ENCODE measurements around the gene HINFP.
"Not testable (repeated sequence)": the region's sequence is repeated elsewhere in the genome, so short reads cannot be mapped to it uniquely, and the experiment has no call there.

HINFP gene

GRCh38 chr11:119116601-119117000 lies 4.8 kb upstream of the HINFP start:
- no peak for DNase-seq
- Mint-ChIP-seq H3K4me3 (no peak overlapping the region), H3K4me1 (ENCODE audit: low read depth in 2 of 2) (peaks cover 14 to 24% of the 10 kb centered on the region in 2 donors), H3K27ac (peak overlapping the region in 1 of 2 donors; percentile 72), H3K9me3 (no peaks in the 10 kb centered on the region), H3K36me3 (ENCODE audit: insufficient read depth) (peaks cover 25% of the 10 kb centered on the region), H3K27me3 (no peaks in the 10 kb centered on the region)
- ATAC-seq (replicated peaks), result no peak

GRCh38 chr11:119117004-119117706 lies 4.2 kb upstream of the HINFP start:
- H3K27ac Mint-ChIP-seq, result peak overlapping the region in 1 of 2 donors; percentile 72
- no peak for ATAC-seq (replicated peaks)

GRCh38 chr11:119118227-119118626 lies 3.2 kb upstream of the HINFP start:
- ATAC-seq (replicated peaks) (no peak), DNase-seq (no peak)
- Mint-ChIP-seq H3K9me3 (no peaks in the 10 kb centered on the region), H3K27ac (no peak overlapping the region), H3K36me3 (ENCODE audit: insufficient read depth) (peaks cover 25% of the 10 kb centered on the region), H3K4me1 (ENCODE audit: low read depth in 2 of 2) (peaks cover 30 to 36% of the 10 kb centered on the region in 2 donors), H3K27me3 (no peaks in the 10 kb centered on the region), H3K4me3 (no peak overlapping the region)

More at GRCh38 chr11:119117004-119117706, 4.2 kb upstream of the HINFP start:
- peaks cover 25% of the 10 kb centered on the region for H3K36me3 Mint-ChIP-seq (ENCODE audit: insufficient read depth)
- H3K27me3 Mint-ChIP-seq, result no peaks in the 10 kb centered on the region
- no peak for DNase-seq
- H3K4me3 Mint-ChIP-seq, result no peak overlapping the region
- H3K4me1 Mint-ChIP-seq (ENCODE audit: low read depth in 2 of 2), result peaks cover 20 to 28% of the 10 kb centered on the region in 2 donors
- H3K9me3 Mint-ChIP-seq, result no peaks in the 10 kb centered on the region

- no peak for ATAC-seq (replicated peaks)
- Mint-ChIP-seq H3K4me1 (ENCODE audit: low read depth in 2 of 2) (peaks cover 30 to 43% of the 10 kb centered on the region in 2 donors), H3K27ac (no peak overlapping the region), H3K36me3 (ENCODE audit: insufficient read depth) (peaks cover 25% of the 10 kb centered on the region), H3K9me3 (no peaks in the 10 kb centered on the region), H3K4me3 (no peak overlapping the region), H3K27me3 (no peaks in the 10 kb centered on the region)
- DNase-seq, result no peak
Observed at GRCh38 chr11:119118946-119119345, 2.4 kb upstream of the HINFP start.

DNA sequence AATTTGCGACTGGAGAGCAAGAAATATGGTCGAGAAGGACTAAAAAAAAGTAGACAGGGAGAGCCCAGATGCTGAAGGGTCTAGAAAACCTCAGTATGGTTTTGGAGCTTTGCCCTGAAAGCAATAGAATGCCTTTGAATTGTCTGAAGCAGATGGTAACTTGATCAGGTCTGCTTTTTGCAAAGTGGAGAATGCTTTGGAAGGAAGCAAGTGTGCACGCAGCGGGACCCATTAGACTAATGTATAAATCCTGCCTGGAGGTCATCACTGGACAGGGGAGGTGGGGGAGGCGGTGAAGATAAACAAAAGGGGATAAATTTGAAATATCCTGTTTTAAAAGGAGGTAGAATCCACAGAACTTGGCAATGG lies 757 bp upstream of the HINFP start:
- Mint-ChIP-seq H3K27me3 (no peaks in the 10 kb centered on the region), H3K4me3 (peak overlapping the region; percentile 85 to 91), H3K36me3 (ENCODE audit: insufficient read depth) (peaks cover 26% of the 10 kb centered on the region), H3K27ac (peak overlapping the region; percentile 81 to 94), H3K9me3 (no peaks in the 10 kb centered on the region), H3K4me1 (ENCODE audit: low read depth in 2 of 2) (peaks cover 25 to 42% of the 10 kb centered on the region in 2 donors)
- DNase-seq, result no peak
- ATAC-seq (replicated peaks), result no peak

DNA sequence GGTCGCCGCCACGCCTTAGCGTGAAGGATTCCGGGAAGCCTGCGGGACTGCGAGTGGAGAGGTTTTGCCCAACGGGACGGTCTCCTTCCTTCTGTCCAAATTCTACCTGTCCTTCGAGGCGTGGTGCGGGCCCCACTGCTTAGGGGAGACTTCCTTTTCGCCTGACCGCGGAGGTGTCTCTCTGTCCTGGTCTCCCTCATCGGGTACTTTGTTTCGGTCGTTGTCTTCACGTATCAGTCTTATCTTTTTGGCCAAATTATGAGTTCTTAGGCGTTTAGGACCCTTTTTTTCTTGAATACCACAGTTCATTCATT lies 388 bp downstream of the HINFP start:
- Mint-ChIP-seq H3K4me1 (ENCODE audit: low read depth in 2 of 2) (peaks cover 27 to 40% of the 10 kb centered on the region in 2 donors), H3K9me3 (no peaks in the 10 kb centered on the region), H3K4me3 (peak overlapping the region; percentile 85 to 91), H3K27me3 (no peaks in the 10 kb centered on the region), H3K27ac (peak overlapping the region; percentile 81 to 94), H3K36me3 (ENCODE audit: insufficient read depth) (peaks cover 25% of the 10 kb centered on the region)
- ATAC-seq (replicated peaks) (no peak), DNase-seq (no peak)

- no peak overlapping the region for H3K27ac Mint-ChIP-seq
- peaks cover 59% of the 10 kb centered on the region for H3K36me3 Mint-ChIP-seq (ENCODE audit: insufficient read depth)
- no peak overlapping the region for H3K4me3 Mint-ChIP-seq
- ATAC-seq (replicated peaks), result no peak
- no peak for DNase-seq
- peaks cover 22 to 39% of the 10 kb centered on the region in 2 donors for H3K4me1 Mint-ChIP-seq (ENCODE audit: low read depth in 2 of 2)
- H3K9me3 Mint-ChIP-seq, result no peaks in the 10 kb centered on the region
- no peaks in the 10 kb centered on the region for H3K27me3 Mint-ChIP-seq
Observed at GRCh38 chr11:119125821-119126220, 4.4 kb downstream of the HINFP start.

DNA sequence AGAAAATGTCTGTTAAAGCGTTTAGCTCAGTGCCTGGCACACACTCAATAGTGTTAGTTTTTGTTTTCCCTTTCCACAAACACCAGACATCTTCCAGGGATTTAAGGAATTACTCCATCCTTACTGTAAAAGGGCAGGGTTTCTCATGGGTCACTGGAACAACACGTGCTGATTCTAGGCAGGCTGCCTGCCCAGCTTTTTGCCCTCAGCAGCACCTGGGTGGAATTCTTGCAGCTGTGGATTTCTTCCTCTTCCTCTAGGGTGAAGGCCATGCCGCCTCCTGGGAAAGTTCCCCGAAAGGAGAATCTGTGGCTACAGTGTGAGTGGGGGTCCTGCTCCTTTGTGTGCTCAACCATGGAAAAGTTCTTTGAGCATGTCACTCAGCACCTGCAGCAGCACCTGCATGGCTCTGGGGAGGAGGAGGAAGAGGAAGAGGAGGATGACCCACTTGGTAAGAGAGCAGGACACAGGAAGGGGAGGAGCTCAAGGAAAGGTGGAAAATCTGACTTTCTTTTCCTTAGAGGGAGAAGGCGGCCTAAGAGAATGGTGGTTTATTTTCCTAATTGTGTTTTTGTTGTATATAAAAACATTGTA lies 5.4 kb downstream of the HINFP start:
- Mint-ChIP-seq H3K4me1 (ENCODE audit: low read depth in 2 of 2) (peaks cover 19 to 32% of the 10 kb centered on the region in 2 donors), H3K36me3 (ENCODE audit: insufficient read depth) (peaks cover 59% of the 10 kb centered on the region), H3K4me3 (no peak overlapping the region), H3K27me3 (no peaks in the 10 kb centered on the region), H3K9me3 (no peaks in the 10 kb centered on the region), H3K27ac (peak overlapping the region; percentile 73 to 81)
- no peak for ATAC-seq (replicated peaks)
- DNase-seq, result no peak

DNA sequence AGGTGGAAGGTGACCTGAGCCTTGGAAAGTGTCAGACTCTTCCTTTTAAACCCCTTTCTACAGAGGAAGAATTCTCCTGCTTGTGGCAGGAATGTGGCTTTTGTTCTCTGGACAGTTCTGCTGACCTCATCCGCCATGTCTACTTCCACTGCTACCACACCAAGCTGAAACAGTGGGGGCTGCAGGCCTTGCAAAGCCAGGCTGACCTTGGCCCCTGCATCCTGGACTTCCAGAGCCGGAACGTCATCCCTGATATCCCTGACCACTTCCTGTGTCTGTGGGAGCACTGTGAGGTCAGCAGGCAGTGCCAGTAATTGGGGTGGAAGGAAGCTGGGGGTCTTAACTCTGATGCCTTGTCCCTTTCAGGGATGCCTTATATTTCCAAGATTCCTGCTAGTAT lies 9.3 kb downstream of the HINFP start:
- Mint-ChIP-seq H3K27me3 (no peaks in the 10 kb centered on the region), H3K4me3 (no peak overlapping the region), H3K36me3 (ENCODE audit: insufficient read depth) (peaks cover 57% of the 10 kb centered on the region), H3K9me3 (no peaks in the 10 kb centered on the region), H3K27ac (no peak overlapping the region), H3K4me1 (ENCODE audit: low read depth in 2 of 2) (peaks cover 5 to 8% of the 10 kb centered on the region in 2 donors)
- ATAC-seq (replicated peaks) (no peak), DNase-seq (no peak)

DNA sequence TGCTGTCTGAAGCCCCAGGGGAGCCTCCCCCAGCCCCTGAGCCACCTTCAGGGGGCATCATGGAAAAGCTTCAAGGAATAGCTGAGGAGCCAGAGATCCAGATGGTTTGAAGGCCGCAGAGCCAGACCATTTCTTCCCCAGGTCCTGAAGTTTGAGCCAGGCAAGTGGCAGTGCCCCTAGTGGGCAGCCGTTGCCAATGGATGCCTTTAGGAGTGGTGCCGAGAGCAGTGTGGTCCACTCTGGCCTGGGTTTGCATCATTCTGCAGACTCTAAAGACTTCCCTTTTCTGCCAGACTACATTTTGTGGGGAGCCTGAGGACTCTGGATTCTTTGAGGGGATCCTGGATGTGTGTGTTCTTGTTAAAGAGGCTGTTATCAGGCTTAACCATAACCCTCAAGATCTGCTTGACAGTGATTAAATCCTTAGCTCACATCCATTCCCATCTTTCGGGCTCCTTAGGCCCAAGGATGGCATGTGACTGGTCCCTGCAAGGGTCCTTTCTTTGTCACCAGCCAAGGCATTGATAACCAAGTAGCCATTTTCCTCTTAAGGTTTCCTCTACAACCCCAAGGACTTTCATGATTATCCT lies 13.1 kb downstream of the HINFP start:
- Mint-ChIP-seq H3K27ac (no peak overlapping the region), H3K9me3 (no peaks in the 10 kb centered on the region), H3K4me3 (no peak overlapping the region), H3K36me3 (ENCODE audit: insufficient read depth) (peaks cover 31% of the 10 kb centered on the region), H3K4me1 (ENCODE audit: low read depth in 2 of 2) (no peaks in the 10 kb centered on the region), H3K27me3 (peaks cover 7 to 9% of the 10 kb centered on the region in 2 donors)
- DNase-seq (no peak), ATAC-seq (replicated peaks) (peak; percentile 33)

DNA sequence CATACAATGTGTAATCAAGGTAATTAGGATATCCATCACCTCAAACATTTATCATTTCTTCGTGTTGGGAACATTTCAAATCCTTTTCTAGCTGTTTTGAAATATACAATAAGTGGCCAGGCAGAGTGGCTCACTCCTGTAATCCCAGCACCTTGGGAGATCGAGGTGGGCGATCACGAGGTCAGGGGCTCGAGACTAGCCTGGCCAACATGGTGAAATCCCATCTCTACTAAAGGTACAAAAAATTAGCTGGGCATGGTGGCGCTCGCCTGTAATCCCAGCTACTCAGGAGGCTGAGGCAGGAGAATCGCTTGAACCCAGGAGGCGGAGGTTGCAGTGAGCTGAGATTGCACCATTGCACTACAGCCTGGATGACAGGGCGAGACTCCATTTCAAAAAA lies 17.9 kb downstream of the HINFP start:
- peaks cover 22 to 26% of the 10 kb centered on the region in 2 donors for H3K27me3 Mint-ChIP-seq
- H3K9me3 Mint-ChIP-seq; H3K36me3 Mint-ChIP-seq (ENCODE audit: insufficient read depth); ATAC-seq (replicated peaks); H3K4me3 Mint-ChIP-seq; H3K4me1 Mint-ChIP-seq (ENCODE audit: low read depth in 2 of 2); DNase-seq; H3K27ac Mint-ChIP-seq: not testable (repeated sequence)

DNA sequence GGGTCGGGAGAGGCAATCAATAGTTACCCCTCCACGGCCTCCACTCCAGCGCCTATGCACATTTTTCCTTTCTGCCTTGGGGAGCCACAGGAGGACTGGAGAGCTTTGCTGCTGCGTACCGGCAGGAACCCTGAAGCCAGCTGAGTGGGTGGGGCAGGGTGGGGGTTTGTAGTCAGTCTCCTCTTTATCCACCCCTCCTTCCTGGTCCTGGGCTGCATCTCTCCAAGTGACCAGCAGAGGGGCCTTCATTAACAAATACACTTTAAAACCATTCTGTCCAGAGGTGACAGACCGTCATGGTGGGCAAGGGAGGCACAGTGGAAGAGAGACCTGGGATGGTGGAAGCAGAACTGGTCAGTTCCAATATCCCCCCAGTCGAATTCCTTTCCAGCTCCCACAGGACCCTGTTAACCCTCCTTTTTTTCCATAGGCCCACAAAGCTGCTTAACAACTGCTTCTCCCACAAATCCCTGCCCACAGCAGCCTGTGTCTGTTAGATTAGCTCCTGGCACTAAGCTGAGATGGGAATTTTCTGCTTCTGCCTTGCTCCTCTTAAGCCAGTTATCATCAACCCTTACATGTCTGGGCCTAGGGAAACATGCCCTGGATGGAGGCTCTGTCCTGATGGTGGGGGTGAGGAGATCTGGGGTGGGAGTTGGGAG lies 23.6 kb downstream of the HINFP start:
- H3K27me3 Mint-ChIP-seq, result peaks cover 41 to 65% of the 10 kb centered on the region in 2 donors
- no peak overlapping the region for H3K27ac Mint-ChIP-seq
- no peak overlapping the region for H3K4me3 Mint-ChIP-seq
- DNase-seq (no peak), ATAC-seq (replicated peaks) (peak; percentile 33)
- peaks cover 0 to 8% of the 10 kb centered on the region in 2 donors for H3K4me1 Mint-ChIP-seq (ENCODE audit: low read depth in 2 of 2)
- no peaks in the 10 kb centered on the region for H3K36me3 Mint-ChIP-seq (ENCODE audit: insufficient read depth)
- H3K9me3 Mint-ChIP-seq, result no peaks in the 10 kb centered on the region

- no peaks in the 10 kb centered on the region for H3K36me3 Mint-ChIP-seq (ENCODE audit: insufficient read depth)
- no peak for ATAC-seq (replicated peaks)
- no peak for DNase-seq
- H3K9me3 Mint-ChIP-seq, result no peaks in the 10 kb centered on the region
- no peak overlapping the region for H3K27ac Mint-ChIP-seq
- peaks cover 41 to 68% of the 10 kb centered on the region in 2 donors for H3K27me3 Mint-ChIP-seq
- no peak overlapping the region for H3K4me3 Mint-ChIP-seq
- H3K4me1 Mint-ChIP-seq (ENCODE audit: low read depth in 2 of 2), result peaks cover 0 to 8% of the 10 kb centered on the region in 2 donors
Observed at GRCh38 chr11:119145551-119145950, 24.2 kb downstream of the HINFP start.
